IPS-15b (cell line): ENCODE data around the gene CNPY3.
A peak's percentile ranks its signal among the peaks of the same experiment; 100 is the strongest.

ENCODE experiments used
- H3K27me3 ChIP-seq: one replicate; pipeline ENCODE4 v1.6.1; 2013; ENCODE audit warnings: low read length; ENCODE audit not compliant: control insufficient read depth, insufficient read depth
- H3K36me3 ChIP-seq: one replicate; pipeline ENCODE4 v1.6.1; 2013; ENCODE audit warnings: low read length; ENCODE audit not compliant: control insufficient read depth, insufficient read depth
- H3K4me1 ChIP-seq: one replicate; pipeline ENCODE4 v1.6.1; 2013; ENCODE audit warnings: mild to moderate bottlenecking, low read length; ENCODE audit not compliant: control insufficient read depth, insufficient read depth
- H3K4me3 ChIP-seq: one replicate; pipeline ENCODE4 v1.5.1; 2013; ENCODE audit warnings: low read depth, low read length
- H3K9ac ChIP-seq: one replicate; pipeline ENCODE4 v1.6.1; 2013; ENCODE audit warnings: low read depth, mild to moderate bottlenecking, low read length
- H3K9me3 ChIP-seq: one replicate; pipeline ENCODE4 v1.6.1; 2013; ENCODE audit warnings: mild to moderate bottlenecking, low read length; ENCODE audit not compliant: control insufficient read depth, insufficient read depth

CNPY3 gene

DNA sequence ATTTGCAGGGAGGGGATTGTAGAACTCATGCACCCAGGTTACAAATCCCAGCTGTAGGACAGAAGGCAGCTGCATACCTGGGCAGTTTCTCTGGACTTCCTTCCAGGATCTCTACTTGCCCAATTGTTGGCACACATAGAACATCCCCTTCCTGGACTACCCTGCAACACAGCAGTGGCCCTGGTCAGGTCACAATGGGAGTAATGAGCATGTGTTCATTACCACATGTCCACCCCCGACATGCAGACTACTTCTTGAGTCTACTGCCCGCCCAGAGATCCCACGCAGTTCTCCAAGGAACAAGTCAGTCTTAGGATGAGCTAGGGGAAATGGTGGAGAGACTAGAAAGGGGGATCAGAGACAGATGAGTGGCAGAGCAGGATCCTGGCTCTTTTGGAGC lies 44.6 kb downstream of the CNPY3 start:
- Histone ChIP-seq H3K4me1 (peaks cover 3% of the 10 kb centered on the region), H3K4me3 (no peak overlapping the region), H3K27me3 (no peaks in the 10 kb centered on the region), H3K36me3 (no peaks in the 10 kb centered on the region), H3K9ac (no peak overlapping the region), H3K9me3 (no peaks in the 10 kb centered on the region)

DNA sequence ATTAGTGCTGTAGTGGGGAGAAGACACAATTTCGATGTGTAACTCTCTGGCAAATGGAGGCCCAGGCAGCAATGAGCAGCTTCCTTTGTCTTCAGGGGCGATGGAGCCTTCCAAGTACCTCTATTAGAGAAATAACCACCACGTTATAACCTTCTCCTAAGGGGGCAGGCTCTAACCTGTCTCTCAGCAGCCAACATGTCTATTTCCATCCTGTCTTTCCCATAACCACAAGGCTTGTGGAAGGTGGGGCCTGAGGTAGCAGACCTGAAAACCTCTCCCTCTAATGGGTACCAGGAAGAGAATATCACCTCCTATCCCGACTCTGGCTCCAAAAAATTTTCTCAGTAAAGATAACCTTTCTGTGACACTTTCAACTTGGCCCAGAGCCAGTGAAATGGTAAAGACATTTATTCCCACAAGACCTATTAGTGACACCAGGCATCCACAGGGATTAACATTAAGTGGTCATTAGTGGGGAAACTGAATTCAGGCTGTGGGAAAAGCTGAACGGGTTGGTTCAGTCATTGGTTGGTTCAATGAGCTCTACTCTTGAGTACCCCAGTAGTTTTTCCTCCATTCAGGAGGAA lies 45.7 kb downstream of the CNPY3 start:
- Histone ChIP-seq H3K4me3 (no peak overlapping the region), H3K9ac (no peak overlapping the region), H3K4me1 (peaks cover 3% of the 10 kb centered on the region), H3K27me3 (no peaks in the 10 kb centered on the region), H3K9me3 (no peaks in the 10 kb centered on the region), H3K36me3 (no peaks in the 10 kb centered on the region)

DNA sequence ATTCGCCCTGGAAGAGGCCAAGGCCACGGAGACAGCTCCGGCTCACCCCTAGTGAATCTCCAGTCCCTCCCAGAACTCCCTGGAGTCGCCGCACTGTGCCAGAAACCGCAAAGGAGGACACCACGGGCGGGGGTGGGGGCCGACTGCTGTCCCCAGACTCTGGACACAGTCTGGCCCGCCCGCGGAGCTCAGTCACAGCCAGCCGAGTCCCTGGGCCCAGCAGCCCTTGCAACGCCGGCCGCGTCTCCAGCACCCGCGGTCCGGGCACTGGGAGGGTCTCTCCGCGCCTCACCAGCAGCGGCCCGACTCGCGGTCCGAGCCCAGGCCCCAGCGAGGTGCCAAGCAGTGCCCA lies 49.2 kb downstream of the CNPY3 start:
- Histone ChIP-seq H3K27me3 (no peaks in the 10 kb centered on the region), H3K36me3 (no peaks in the 10 kb centered on the region), H3K9me3 (no peaks in the 10 kb centered on the region), H3K4me3 (peak overlapping the region; percentile 83), H3K4me1 (no peaks in the 10 kb centered on the region), H3K9ac (peak overlapping the region; percentile 80)

DNA sequence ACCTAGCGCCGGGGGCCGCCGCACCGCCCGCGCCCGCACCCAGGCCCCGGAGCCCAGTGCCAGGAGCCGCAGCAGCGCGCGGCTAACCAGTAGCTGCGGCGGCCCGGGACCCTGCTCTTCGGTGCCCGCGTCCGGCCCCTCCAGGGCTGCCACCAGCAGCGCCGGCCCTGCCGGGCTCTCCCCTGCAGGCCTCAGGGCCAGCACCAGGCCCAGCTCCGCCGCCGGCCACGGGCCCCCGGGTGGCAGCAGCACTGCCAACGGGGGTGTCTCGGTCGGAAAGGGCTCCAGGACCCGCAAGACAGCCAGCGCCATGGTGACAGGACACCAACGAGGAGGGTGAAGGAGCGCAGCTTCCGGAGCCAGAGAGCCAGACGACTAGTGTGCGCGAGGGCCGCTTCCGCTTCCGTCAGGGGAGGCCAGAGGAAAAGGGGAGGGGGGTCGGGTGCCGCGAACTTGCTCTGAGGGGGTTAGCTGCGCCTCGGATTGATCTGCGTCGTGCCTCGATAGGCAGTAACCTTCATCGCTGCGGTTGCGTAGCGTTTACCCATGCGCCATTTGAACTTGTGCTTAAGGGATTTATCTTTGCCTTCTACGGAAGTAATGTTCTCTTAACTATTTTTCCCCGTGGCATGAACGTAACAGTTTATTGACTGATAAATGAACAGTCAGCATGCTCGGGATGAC lies 49.7 kb downstream of the CNPY3 start, which contains the start of gene PEX6:
Gene PEX6 (minus strand): TSS at position 343 of the 684 bp plus-strand sequence. CDS start 31 bp downstream, at position 312.
- Histone ChIP-seq H3K27me3 (no peaks in the 10 kb centered on the region), H3K9ac (peak within 1 kb of the TSS; percentile 80)

DNA sequence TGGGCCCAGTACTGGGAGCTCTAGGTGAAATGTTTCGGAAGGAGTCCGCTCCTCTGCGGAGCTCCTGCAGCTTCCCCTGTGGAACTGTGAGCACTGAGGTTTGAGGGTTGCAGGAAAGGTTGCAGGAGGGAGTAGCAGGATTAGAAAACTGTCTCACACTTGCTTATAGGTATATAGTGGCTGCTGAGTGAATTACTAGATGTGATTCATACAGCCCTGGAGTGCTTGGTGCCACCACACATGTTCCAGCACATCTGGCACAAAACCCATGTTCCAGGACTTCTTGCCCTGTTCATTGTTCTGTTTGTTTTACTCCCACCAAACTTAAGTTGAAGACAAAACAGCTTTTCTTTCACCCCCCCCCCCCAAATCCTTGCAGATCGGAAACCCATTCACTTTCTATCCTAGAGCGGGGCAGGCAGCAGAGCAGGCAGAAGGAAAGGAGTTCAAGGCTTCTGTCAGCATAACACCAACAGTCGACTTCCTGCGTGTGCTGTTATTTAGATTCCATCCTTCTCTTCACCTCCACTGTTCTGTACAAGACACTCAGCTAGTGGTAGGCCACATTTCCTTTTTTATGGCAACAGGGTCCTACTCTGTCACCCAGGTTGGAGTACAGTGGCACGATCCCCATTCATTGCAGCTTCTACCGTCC lies 50.4 kb downstream of the CNPY3 start:
- no peaks in the 10 kb centered on the region for H3K36me3 ChIP-seq
- H3K4me3 ChIP-seq, result peak overlapping the region; percentile 83
- no peaks in the 10 kb centered on the region for H3K27me3 ChIP-seq
- H3K9me3 ChIP-seq, result no peaks in the 10 kb centered on the region
- peak overlapping the region; percentile 80 for H3K9ac ChIP-seq
- H3K4me1 ChIP-seq, result no peaks in the 10 kb centered on the region

More for the DNA sequence above, 49.7 kb downstream of the CNPY3 start, which contains the start of gene PEX6:
- no peaks in the 10 kb centered on the region for H3K36me3 ChIP-seq
- no peaks in the 10 kb centered on the region for H3K4me1 ChIP-seq
- H3K4me3 ChIP-seq, result peak within 1 kb of the TSS; percentile 83
- H3K9me3 ChIP-seq, result no peaks in the 10 kb centered on the region

DNA sequence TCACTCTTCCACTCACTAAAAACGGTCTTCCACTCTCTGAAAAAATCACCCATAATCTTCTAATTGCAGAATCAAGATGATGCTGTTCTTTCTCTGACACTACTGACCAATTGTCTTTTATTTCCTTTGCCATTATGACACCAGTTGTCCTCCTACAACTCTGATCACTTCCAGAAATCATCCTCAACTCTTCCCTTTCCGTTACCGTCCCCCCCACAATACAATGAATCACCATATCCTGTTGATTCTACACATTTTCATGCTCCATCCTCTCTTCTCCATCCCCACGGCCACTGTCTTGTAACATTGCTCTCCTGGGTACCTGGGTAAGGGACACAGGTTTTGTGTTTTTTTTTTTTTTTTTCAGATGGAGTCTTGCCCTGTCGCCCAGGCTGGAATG lies 52.6 kb downstream of the CNPY3 start:
- no peaks in the 10 kb centered on the region for H3K27me3 ChIP-seq
- no peaks in the 10 kb centered on the region for H3K36me3 ChIP-seq
- no peak overlapping the region for H3K4me3 ChIP-seq
- no peak overlapping the region for H3K9ac ChIP-seq
- H3K4me1 ChIP-seq, result peaks cover 3% of the 10 kb centered on the region
- H3K9me3 ChIP-seq, result no peaks in the 10 kb centered on the region

DNA sequence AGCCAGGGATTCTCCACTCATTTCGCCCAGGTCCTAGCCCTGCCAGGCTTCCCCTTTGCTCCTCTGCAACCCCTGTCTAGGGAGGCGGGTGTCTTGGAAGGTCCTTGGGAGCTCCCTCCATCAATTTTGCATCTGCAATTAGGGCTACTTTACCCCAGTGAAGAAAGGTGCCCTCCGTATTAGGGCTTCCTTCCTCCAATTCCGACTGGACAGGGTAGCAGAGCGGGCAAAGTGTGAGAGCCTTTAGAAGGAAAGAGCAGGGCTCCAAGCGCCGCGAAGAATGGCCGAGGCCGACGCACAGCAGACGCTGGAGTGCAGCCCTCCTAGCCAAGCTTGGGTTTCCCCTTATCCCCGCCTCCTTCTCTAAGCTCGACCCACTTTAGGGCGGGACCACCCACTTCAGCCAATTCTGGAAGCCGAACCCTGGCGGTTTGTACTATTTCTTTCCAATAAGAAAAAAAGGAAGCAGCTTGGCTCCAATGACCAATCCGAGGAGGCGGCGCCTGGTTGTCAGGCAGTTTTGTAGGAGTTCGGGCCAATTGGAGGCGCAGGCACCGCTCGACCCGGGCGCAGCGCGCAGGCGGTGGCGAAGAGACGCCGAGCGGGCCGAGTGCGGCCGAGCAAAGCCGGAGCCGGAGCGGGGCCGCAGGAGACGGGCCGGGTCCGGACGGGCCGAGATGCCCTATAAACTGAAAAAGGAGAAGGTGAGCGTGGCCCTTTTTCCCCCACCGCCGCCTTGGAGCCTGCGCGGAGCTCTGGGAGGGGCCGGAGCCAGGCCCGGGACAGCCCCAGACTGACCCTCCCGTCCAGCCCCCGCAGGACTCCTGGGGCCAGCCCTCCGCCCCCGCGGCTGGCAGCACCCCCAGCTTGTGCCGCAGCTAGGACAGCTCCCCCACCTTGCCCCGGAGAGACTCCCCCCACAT lies 55.0 kb downstream of the CNPY3 start, which contains the start of gene PPP2R5D:
Gene PPP2R5D (plus strand): TSS at position 570 of the 923 bp plus-strand sequence. CDS start 108 bp downstream, at position 678.
- H3K27me3 ChIP-seq, result no peaks in the 10 kb centered on the region
- no peaks in the 10 kb centered on the region for H3K9me3 ChIP-seq
- H3K9ac ChIP-seq, result peak within 1 kb of the TSS; percentile 83
- H3K36me3 ChIP-seq, result no peaks in the 10 kb centered on the region
- peaks cover 3% of the 10 kb centered on the region for H3K4me1 ChIP-seq
- peak within 1 kb of the TSS; percentile 77 for H3K4me3 ChIP-seq

DNA sequence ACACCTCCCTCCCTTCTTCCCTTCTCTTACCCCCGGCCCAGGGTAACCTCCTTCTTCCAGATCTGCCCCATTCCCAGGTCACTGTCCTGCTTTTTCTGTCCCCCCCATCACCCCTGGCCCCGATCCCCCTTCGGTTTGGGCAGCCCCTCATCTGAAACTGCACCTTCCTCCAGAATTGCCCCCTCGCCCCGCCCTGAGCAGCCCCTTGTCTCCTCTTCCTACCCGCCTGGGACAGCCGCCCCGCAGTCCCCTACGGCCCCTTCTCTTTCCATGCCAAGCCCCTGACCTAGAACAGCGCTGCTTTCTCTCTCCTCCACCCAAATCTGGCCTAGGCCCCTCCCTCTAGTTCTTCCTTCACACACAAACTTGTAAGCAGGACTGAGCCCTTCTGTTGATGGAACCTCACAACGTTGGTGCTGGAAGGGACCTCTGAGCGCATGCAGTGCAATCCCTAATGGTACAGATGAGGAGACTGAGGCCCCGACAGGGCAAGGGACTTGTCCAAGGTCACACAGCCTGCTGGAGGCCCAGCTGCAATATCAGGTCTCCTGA lies 55.7 kb downstream of the CNPY3 start:
- peaks cover under 1% of the 10 kb centered on the region for H3K36me3 ChIP-seq

DNA sequence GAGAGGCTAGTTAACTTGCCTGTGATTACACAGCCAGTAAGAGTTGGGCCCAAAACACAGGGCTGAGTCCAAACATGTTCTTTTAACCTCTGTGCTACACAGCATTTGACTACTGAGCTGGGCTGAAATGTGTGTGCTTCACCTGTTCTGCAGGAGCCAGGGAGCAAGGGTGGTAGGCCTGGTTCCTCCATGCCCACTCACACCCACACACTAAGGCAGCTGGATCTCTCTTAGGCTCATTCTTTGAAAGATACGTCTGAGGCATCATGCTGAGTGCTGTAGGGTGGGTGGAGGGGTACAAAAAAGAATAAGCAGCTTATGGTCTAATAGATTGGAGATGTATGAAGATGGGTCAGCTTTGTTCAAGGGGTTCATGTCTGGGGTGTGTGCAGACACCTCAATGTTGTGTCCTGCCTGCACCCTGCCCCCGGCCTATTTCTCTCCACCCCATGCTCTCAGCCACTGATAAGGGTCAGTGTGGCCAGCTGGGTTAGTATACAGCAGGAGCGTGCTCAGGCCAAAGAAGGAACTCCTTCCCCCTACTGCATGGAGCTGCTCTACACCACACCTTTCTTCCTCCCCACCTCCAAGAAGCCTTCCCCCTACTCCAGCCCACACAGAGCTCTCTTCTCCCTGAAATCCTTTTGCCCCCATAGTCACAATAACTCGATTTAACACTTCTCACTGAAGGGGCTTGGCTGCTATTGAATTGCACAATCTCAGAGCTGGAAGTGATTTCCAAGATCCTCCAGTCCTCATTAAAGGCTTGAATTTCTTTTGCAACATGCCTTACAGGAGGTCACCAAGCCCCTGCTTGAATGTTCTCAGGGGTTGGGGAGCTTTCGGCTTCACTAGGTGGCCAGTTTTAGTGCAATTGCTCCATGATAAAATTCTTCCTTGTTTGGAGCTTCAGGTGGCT lies 58.5 kb downstream of the CNPY3 start:
- Histone ChIP-seq H3K4me3 (no peak overlapping the region), H3K9ac (no peak overlapping the region), H3K9me3 (no peaks in the 10 kb centered on the region), H3K4me1 (peaks cover 3% of the 10 kb centered on the region), H3K27me3 (no peaks in the 10 kb centered on the region), H3K36me3 (peaks cover 3% of the 10 kb centered on the region)

More for the DNA sequence above, 55.7 kb downstream of the CNPY3 start:
- H3K4me1 ChIP-seq, result peaks cover 3% of the 10 kb centered on the region
- no peaks in the 10 kb centered on the region for H3K27me3 ChIP-seq
- H3K4me3 ChIP-seq, result peak overlapping the region; percentile 67
- no peaks in the 10 kb centered on the region for H3K9me3 ChIP-seq
- peak overlapping the region; percentile 83 for H3K9ac ChIP-seq

DNA sequence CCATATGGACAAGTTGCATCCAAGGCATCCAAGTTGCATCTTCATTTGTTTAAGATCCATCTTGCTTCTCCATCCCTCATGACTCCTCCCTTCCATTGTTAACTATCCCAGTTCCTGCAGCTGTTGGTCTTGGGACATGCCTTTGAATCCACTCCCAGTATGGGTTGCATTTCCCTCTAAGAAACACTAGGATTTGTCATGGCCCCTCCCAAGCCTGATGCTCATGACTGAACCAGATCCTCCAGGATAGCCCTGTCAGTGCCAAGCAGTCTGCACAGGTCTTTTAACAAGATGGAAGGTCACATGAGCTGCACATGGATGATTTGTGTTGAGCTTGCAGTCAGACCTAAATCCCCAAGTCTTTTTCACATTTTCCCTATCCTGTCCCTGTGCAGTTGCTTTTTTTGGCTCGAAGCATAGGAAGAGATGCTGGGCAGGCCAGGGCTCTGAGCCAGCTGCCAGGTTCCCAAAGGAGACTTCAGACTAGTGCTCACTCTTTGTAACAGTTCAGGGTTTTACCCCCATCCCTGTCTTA lies 59.3 kb downstream of the CNPY3 start:
- H3K4me1 ChIP-seq, result peaks cover 3% of the 10 kb centered on the region
- H3K9ac ChIP-seq, result no peak overlapping the region
- H3K4me3 ChIP-seq, result no peak overlapping the region
- no peaks in the 10 kb centered on the region for H3K9me3 ChIP-seq
- H3K36me3 ChIP-seq, result peaks cover 3% of the 10 kb centered on the region
- H3K27me3 ChIP-seq, result no peaks in the 10 kb centered on the region
